ENCODE measurements around the gene ODF2.
A peak's percentile ranks its signal among the peaks of the same experiment; 100 is the strongest.

The ODF2 gene

GRCh38 chr9:128546504-128546903, 90.7 kb downstream of the ODF2 start:
- Histone ChIP-seq H3K4me3 (ENCODE audit: low read depth in 1 of 2, low read length in 2 of 2) (no peak overlapping the region), H3K4me2 (ENCODE audit: insufficient read depth, low read length) (no peak overlapping the region), H4K20me1 (ENCODE audit: insufficient read depth, low read length) (no peaks in the 10 kb centered on the region), H3K36me3 (ENCODE audit: insufficient read depth, low read length) (peaks cover 4% of the 10 kb centered on the region), H3K27ac (ENCODE audit: low read length) (no peak overlapping the region), H3K4me1 (ENCODE audit: insufficient read depth, low read length) (peaks cover 10% of the 10 kb centered on the region), H3K9me3 (ENCODE audit: insufficient read depth, low read length, severe bottlenecking) (no peaks in the 10 kb centered on the region), H2AFZ (ENCODE audit: low read depth, low read length) (no peak overlapping the region), H3K9ac (ENCODE audit: low read depth, low read length) (no peak overlapping the region), H3K27me3 (ENCODE audit: insufficient read depth, low read length, poor library complexity) (no peaks in the 10 kb centered on the region), H3K79me2 (ENCODE audit: insufficient read depth, low read length) (no peaks in the 10 kb centered on the region)
- ATAC-seq (ENCODE audit: insufficient read depth, low read depth) (no peak), DNase-seq (no peak)
- no peak for TF ChIP-seq EZH2 (IDR thresholded peaks at IDR 0.05; ENCODE audit: borderline replicate concordance, low read depth, low read length, severe bottlenecking)
- TF ChIP-seq CTCF (IDR thresholded peaks at IDR 0.05; ENCODE audit: borderline replicate concordance, extremely low read depth, low read length, poor library complexity, severe bottlenecking): no peak

- peaks cover 22% of the 10 kb centered on the region for H3K4me1 ChIP-seq (ENCODE audit: insufficient read depth, low read length)
- TF ChIP-seq EZH2 (IDR thresholded peaks at IDR 0.05; ENCODE audit: borderline replicate concordance, low read depth, low read length, severe bottlenecking): no peak
- no peak for TF ChIP-seq CTCF (IDR thresholded peaks at IDR 0.05; ENCODE audit: borderline replicate concordance, extremely low read depth, low read length, poor library complexity, severe bottlenecking)
- H3K36me3 ChIP-seq (ENCODE audit: insufficient read depth, low read length): no peaks in the 10 kb centered on the region
- no peaks in the 10 kb centered on the region for H3K9me3 ChIP-seq (ENCODE audit: insufficient read depth, low read length, severe bottlenecking)
- no peak overlapping the region for H2AFZ ChIP-seq (ENCODE audit: low read depth, low read length)
- H3K4me3 ChIP-seq (ENCODE audit: low read depth in 1 of 2, low read length in 2 of 2): no peak overlapping the region
- H3K27ac ChIP-seq (ENCODE audit: low read length): no peak overlapping the region
- no peak overlapping the region for H3K9ac ChIP-seq (ENCODE audit: low read depth, low read length)
- no peak overlapping the region for H3K4me2 ChIP-seq (ENCODE audit: insufficient read depth, low read length)
- peaks cover 14% of the 10 kb centered on the region for H3K79me2 ChIP-seq (ENCODE audit: insufficient read depth, low read length)
- peaks cover 4% of the 10 kb centered on the region; the same call in 1 of the 2 replicates for H4K20me1 ChIP-seq (ENCODE audit: insufficient read depth, low read length)
- DNase-seq: no peak
- ATAC-seq (ENCODE audit: insufficient read depth, low read depth): no peak
- no peaks in the 10 kb centered on the region for H3K27me3 ChIP-seq (ENCODE audit: insufficient read depth, low read length, poor library complexity)
These were observed 93.1 kb downstream of the ODF2 start for GRCh38 chr9:128548876-128549275.

- ATAC-seq (ENCODE audit: insufficient read depth, low read depth) (no peak), DNase-seq (no peak)
- Histone ChIP-seq H3K27me3 (ENCODE audit: insufficient read depth, low read length, poor library complexity) (no peaks in the 10 kb centered on the region), H4K20me1 (ENCODE audit: insufficient read depth, low read length) (peaks cover 17% of the 10 kb centered on the region), H3K36me3 (ENCODE audit: insufficient read depth, low read length) (0 out of 2 replicates have a peak, but pooled peaks cover 4% of the 10 kb centered on the region), H3K9ac (ENCODE audit: low read depth, low read length) (no peak overlapping the region), H3K79me2 (ENCODE audit: insufficient read depth, low read length) (peaks cover 28% of the 10 kb centered on the region), H3K9me3 (ENCODE audit: insufficient read depth, low read length, severe bottlenecking) (no peaks in the 10 kb centered on the region), H3K27ac (ENCODE audit: low read length) (no peak overlapping the region), H3K4me1 (ENCODE audit: insufficient read depth, low read length) (peaks cover 36% of the 10 kb centered on the region), H2AFZ (ENCODE audit: low read depth, low read length) (peak overlapping the region; percentile 5; the same call in 1 of the 2 replicates), H3K4me2 (ENCODE audit: insufficient read depth, low read length) (no peak overlapping the region), H3K4me3 (ENCODE audit: low read depth in 1 of 2, low read length in 2 of 2) (no peak overlapping the region)
- TF ChIP-seq EZH2 (IDR thresholded peaks at IDR 0.05; ENCODE audit: borderline replicate concordance, low read depth, low read length, severe bottlenecking): no peak
- no peak for TF ChIP-seq CTCF (IDR thresholded peaks at IDR 0.05; ENCODE audit: borderline replicate concordance, extremely low read depth, low read length, poor library complexity, severe bottlenecking)
These were observed 94.4 kb downstream of the ODF2 start for GRCh38 chr9:128550226-128550625.

Data from DND-41 (cell line).